Airway epithelial cell (primary cell): ENCODE data around the gene HES5. TPM values are rescaled to one million over a fixed set of nuclear protein-coding genes. Genes with fewer than 3 reads are reported as not detected.

Experiments used
- total RNA-seq: library from RNA; depleted of rRNA; stranded (reverse); fragments of >200 nt; gene quantifications from 2 replicates; pipeline ENCODE4 v1.2.3, GENCODE V29; 2015

Gene HES5, protein sequence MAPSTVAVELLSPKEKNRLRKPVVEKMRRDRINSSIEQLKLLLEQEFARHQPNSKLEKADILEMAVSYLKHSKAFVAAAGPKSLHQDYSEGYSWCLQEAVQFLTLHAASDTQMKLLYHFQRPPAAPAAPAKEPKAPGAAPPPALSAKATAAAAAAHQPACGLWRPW
- 17.2 and 17.8 TPM in 2 replicates for total RNA-seq

DNA sequence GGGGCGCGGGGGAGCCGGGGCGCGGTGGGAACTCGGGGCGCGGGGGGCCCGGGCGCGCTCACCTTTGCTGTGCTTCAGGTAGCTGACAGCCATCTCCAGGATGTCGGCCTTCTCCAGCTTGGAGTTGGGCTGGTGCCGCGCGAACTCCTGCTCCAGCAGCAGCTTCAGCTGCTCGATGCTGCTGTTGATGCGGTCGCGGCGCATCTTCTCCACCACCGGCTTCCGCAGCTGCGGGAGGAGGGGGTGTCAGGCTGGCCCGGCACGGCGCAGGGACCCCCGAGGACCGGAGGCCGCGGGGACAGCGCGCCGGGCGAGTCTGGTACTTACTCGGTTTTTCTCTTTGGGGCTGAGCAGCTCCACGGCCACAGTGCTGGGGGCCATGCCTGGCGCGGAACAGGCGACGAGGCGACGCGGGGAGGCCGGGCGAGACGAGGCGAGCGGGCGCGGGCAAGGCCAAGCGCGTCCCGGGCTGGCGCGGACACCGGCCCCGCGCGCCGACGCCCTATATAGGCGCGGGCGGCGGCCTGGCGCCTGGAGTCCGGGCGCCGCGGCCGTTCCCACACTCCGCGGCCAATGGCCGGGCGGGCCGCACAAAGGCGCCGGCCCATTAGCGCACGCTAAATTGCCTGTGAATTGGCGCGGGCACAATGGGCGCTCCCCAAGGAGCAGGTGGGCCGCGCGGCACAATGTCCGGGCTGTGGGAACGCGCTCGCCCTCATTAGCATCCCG is at the start of gene HES5:
HES5 (minus strand) TSS at position 480 of the 729 bp plus-strand sequence; CDS start at position 381, 99 bp downstream.

DNA sequence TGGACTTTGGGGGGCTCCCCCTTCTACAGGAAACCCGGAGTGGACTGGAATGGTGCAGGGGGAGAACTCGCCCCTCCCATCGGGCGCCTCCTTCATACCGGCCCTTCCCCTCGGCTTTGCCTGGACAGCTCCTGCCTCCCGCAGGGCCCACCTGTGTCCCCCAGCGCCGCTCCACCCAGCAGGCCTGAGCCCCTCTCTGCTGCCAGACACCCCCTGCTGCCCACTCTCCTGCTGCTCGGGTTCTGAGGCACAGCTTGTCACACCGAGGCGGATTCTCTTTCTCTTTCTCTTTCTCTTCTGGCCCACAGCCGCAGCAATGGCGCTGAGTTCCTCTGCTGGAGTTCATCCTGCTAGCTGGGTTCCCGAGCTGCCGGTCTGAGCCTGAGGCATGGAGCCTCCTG is 26.2 kb upstream of the HES5 start, which contains the start of gene TNFRSF14:
TNFRSF14 (plus strand) TSS at position 95 of the 401 bp plus-strand sequence; CDS start at position 389, 294 bp downstream.

DNA sequence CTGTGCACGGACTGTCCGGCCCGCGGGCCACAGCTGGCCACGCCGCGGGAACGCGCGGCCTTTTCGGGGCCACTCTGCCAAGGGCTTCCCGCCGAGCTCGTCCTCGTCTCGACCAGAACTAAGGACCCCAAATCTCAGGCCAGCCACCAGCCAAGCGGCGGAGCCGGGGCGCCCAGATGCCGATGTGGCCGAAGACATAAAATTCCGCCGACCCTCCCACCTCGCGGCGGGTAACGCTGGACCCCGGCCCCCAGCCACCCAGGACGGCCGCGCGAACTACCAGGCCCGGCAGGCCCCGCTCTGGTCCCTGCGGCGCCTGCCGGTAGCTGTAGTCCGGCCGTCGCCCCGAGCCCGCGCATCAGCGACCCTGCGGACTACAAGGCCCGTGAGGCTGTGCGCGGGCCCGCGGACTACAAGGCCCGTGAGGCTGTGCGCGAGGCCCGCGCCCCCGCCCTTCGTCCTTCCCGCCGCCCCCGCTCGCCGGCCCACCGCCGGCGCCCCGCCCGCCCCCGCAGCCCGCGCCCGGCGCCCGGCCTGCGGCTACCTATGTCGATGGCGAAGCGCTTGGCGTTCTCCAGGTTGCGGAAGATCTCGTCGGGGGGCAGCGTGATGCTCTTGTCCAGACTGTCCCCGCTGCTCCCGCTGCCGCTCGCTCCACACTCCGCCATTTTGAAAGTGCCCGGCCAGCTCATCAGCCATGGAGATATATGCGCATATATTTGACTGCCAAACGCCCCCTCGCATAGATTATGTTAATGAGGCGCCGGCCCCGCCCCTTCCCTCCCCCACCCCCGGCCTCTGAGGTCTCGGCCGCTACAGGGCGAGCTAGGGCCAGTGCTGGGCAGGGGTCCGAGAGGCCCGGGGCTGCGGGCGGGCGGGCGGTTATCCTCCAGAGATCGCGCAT is 3.9 kb downstream of the HES5 start, which contains the start of gene PANK4:
PANK4 (minus strand) TSS at position 677 of the 904 bp plus-strand sequence; CDS start at position 668, 9 bp downstream.

Other genes starting within 250 kb of the HES5 start
- gene MORN1, start 138.7 kb downstream of the HES5 start, total RNA-seq: 3.5 and 5.9 TPM in 2 replicates
- 87.1 and 146 TPM in 2 replicates for gene RER1, start 138.4 kb downstream of the HES5 start, total RNA-seq
- 34.0 and 37.0 TPM in 2 replicates for gene PEX10, start 117.7 kb downstream of the HES5 start, total RNA-seq
- gene PLCH2, start 54.0 kb downstream of the HES5 start, total RNA-seq: 79.0 and 100 TPM in 2 replicates
- gene PANK4, start 3.7 kb downstream of the HES5 start, total RNA-seq: 31.5 and 43.4 TPM in 2 replicates
- 3.3 and 5.1 TPM in 2 replicates for gene TNFRSF14, start 26.1 kb upstream of the HES5 start, total RNA-seq
- 18.0 and 30.4 TPM in 2 replicates for gene PRXL2B, start 56.5 kb upstream of the HES5 start, total RNA-seq
- not detected in 2 replicates for gene MMEL1, start 102.8 kb upstream of the HES5 start, total RNA-seq